ENCODE measurements around the gene MAPKAP1.

Gene MAPKAP1

DNA sequence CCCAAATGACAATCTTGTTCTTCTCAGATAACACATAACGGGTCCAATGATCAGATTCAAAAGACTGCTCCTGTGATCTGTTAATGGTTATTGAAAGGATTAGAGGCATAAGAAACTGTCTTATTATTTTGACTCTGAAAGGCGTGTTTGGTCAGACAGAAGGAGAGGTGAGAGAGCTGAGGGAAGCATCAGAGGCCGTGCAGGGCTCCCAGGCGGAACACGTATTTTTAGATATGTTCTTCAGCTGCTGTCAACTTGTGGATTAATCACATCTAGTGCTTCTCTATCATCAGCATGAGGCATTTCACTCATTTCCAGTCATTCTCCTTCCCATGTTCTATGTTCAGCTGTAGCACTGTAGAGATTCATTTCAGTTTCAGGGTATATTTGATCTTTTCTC lies 199.8 kb downstream of the MAPKAP1 start:
- DNase-seq: no peak

DNA sequence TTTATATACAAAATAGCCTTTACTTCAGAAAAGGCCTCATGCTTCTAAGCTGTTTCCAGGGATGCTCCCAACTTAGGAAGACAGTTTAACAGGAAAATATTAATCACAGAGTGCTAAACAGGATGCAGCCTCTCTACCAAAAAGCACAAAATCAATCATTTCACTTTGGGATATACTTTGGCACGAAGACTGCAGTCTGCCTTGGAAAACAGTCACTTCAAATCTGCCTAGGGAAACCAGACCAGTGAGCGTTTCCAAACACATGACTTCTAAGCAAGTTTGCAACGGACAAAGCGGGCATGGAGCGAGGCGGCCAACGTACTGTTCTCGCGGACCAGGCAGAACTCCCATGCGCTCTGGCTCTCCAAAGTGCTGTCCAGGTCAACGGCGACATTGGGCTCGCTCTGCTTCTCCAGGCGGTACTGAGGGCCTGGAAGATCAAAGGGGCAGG lies 201.0 kb downstream of the MAPKAP1 start:
- DNase-seq: no peak

DNA sequence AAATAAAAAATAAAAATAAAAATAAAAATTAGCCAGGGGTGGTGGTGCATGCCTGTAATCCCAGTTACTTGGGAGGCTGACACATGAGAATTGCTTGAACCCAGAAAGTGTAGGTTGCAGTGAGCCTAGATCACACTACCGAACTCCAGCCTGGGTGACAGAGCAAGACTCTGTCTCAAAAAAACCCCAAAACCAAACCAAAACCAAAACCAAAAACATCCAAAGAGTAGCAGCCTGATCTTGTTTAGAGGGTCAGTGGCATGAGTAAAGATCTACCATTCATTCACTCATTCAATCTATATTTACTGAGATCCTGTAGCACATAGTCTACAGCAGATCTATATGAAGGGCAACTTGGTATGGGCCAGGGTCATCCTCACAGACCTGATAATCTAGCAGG lies 202.4 kb downstream of the MAPKAP1 start:
- no peak for DNase-seq

- DNase-seq: no peak
Observed at GRCh38 chr9:125497906-125498305, 209.1 kb downstream of the MAPKAP1 start.

- no peak for DNase-seq
Observed at GRCh38 chr9:125497478-125497877, 209.5 kb downstream of the MAPKAP1 start.

GRCh38 chr9:125496313-125496834 lies 210.6 kb downstream of the MAPKAP1 start:
- no peak for DNase-seq

DNA sequence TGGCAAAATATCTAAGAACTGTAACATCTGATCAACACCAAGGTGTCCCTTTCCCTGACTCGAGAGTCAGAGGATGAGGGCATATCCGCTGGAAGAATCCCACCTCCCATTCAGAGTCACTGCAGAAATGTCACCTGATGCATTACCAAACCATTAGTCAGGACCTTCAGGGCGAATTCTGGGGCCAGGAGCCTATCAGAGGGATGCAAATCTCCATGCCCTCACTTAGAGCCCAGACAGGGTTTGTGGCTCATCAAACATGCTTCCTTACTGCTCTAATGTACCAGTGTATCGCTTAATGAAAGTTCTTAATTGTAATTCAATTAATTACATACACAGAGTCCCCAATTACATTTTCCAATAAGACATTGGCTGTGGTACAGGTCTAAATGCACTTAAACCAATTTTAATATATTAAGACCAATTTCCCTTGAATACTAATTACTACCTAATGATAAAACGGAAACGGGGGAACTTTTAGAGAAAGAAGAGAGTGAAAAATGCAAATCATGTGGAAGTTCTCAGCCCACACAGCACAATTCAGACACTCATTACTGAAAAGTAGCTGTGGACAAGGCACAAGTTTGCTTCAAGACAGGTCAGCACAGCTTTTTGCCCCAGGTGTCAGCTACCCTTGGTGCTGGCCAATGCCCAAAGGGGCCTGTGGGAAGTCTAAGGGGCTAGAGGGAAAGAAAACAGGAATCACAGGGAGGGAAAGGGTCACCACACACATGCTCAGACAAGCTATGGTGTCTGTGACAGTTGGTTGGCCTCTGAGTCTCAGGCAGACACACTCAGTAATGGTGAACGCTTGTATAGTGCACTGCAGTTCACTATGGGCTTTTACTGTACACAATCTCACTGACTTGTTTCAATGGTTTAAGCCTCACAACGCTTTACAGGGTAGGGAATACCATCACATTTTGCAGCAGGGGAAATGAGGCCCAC lies 211.6 kb downstream of the MAPKAP1 start:
- DNase-seq: no peak

DNA sequence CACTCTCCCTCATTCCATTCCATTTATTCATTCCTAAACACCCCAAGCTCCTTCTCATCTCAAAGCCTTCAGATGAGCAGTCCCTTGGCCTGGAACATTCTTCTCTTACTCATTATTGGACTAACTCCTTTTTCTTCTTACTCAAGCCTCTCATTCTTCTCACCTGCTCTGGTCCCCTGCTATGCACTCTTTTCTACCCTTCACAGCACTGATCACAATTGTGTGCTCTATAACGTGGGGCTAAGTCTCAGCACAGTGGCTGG lies 212.4 kb downstream of the MAPKAP1 start:
- no peak for DNase-seq

- DNase-seq: no peak
Observed at GRCh38 chr9:125493881-125494652, 212.9 kb downstream of the MAPKAP1 start.

DNA sequence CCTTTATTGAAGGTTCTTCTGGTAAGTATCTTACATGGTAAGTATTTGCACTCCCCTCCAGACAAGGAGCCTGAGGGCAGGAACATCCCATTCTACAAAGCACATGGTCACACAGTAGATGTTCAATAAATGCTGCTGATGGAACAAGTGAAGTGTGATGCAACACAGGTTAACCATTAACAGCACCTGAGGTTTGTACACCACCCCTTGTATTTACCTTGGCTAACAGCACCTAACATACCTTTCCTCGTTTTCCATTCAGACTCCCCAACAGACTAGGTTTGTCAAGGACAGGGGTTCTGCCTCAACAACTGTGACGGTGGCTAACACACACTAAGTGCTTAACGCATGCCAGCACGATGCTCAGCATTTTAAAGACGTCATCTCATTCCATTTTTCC lies 213.6 kb downstream of the MAPKAP1 start:
- no peak for DNase-seq

- no peak for DNase-seq
Observed at GRCh38 chr9:125492719-125493118, 214.3 kb downstream of the MAPKAP1 start.

DNA sequence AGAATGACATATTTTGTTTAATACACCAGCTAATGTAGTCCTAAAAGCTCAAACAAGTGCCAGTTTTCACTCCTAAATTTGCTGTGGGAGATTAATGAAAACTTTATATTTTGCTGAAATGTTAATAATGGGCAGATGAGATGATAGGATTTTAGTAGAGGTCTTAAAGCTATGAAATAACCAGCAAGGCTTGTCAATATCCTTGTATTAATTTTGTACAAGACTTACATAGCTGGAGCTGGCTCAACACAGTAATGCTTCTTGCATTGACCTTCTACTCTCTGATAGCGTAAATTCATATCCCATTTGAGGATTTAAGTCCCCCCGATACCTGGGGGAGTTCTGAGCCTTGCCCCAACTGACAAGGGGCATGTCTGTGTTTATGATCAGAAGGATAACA lies 219.2 kb downstream of the MAPKAP1 start:
- no peak for DNase-seq

GRCh38 chr9:125486576-125486975 lies 220.4 kb downstream of the MAPKAP1 start:
- no peak for DNase-seq

DNA sequence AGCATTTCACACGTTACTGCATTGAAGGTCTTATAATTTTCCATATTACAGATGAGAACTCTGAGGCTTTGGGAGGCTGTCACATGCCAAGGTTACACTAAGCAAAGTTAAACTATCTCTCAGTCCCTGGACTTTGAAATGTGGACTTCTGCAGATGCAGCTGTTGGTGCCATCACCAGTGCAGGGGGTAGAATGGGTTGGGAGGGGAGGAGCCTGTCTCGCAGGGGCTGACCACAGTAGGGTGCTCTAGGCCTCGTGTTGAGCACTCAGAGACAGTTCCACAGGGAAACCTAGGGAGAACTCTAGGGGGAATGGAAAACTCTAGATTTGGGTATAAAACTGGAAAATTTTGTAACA lies 220.9 kb downstream of the MAPKAP1 start:
- DNase-seq: peak; percentile 5

DNA sequence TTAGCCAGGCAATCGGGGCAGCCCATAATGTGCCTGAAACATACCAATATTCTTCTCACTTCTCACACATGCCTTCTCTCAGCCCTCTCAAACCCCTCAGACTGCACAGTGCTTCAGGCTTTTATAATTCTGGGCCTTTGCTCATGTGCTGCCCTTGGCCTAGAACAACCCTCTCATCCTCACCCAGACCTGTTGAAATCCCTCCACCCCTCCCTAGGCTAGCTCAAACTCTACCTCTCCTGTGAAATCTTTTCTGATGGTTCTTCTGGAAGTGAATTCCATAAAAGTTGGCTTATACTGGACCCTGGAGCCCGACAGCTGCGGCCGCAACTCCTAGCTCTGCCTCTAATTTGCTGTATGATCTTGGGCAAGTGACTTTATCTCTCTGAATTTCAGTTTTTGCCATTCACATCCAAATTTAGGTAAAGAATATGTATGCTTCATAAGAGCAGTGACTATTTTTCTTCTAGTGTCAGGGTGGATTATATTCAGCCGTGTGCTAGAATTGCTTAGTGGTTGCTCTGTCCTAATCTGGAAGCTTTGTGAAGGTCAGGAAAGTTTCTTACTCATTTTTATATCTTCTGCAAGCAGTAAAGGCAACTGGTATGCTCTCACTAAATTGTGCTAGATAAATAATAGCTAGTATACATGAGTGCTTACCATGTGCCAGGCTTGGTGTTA lies 221.4 kb downstream of the MAPKAP1 start:
- no peak for DNase-seq

DNA sequence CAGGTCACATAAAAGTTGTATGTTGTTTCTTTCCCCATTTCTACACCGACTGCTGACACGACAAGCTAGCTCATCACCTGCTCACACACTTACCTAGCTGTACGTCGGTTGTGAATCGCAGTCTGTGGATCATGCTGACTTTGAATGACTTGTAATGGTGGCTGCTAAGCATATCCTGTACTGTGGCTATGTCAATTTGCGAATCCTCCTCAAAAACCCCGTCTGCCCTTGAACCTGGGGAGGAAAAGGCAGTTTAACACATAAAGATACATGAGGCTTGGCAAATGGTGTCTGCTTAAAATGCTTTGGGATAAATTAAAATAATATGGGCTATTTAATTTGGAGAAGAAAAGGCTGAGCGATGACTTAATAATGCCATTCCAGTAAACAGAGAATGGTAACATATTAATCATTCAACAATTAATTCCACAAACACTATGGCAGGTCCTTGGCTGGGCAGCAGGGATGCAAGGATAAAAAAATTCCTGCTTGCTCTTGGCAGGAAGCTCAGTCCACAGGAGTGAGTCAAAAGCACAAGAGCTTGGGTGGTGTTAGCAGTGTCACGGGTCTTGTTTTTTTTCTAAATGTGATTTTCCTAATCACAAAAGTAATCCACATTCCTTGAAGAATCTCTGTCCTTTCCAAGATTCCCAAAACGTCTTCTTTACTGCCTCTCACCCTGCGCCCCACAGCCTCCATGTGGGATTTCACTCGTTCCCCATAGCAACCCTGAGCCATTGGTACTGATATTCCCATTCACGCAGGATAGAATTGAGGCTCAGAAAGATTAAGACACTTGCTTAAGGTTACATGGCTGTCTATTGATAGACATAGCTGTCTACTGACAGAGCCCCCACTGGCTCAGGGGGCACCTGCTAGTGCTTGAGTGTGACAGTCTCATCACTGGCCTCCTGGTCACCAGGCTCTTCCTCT lies 222.4 kb downstream of the MAPKAP1 start:
- DNase-seq: no peak

DNA sequence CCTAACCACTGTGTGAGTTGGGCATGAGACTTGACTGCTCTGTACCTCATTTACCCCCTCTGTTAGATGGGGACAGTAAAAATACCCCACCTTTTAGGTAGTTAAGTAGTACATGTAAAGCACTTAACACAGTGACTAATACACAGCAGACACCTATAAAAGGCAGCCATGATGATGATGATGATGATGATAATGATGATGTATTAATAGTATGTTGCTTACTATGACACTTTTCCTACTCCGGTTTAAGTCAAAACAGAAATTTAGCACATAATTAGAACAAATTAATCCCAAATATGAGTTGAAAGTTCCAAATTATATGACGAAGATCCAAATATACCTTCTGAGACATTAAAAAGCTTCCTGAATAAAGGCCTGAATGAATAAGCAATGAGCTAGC lies 223.3 kb downstream of the MAPKAP1 start:
- no peak for DNase-seq

DNA sequence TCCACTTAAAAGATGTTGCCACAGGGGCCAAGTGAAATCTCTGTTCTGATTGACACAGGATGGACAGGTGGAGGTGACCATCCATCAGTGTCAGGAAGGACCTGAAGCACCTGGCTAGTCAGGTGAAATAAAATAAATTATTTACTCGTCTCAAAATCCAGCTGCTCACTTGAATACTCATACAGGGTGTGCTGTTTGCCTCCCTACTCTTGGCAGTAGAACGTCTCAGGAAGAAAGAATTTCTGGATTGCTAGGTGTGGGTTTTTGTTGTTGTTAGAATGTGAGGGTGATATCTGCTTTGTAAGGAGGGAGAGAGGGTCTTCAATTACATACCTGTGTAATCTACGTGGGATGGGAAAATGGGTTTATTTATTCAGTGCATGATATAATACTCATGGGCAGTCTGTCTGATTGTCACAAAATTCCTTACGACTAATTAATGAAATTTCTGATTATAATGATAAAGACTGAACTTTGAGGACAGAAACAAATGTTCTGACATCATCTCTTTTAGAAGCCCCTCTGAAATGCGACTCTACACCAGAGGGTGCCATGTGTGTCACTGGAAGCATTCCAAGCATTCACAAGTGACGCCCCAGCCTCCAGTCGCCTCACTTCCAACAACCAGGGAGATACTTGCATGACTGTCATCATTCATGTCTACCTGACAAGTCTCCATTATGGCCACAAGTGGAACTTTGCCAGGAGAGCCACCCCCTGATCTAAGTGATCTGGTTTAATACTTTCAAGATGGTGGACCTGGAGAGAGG lies 227.0 kb downstream of the MAPKAP1 start:
- no peak for DNase-seq

GRCh38 chr9:125477089-125477544 lies 229.9 kb downstream of the MAPKAP1 start:
- no peak for DNase-seq

DNA sequence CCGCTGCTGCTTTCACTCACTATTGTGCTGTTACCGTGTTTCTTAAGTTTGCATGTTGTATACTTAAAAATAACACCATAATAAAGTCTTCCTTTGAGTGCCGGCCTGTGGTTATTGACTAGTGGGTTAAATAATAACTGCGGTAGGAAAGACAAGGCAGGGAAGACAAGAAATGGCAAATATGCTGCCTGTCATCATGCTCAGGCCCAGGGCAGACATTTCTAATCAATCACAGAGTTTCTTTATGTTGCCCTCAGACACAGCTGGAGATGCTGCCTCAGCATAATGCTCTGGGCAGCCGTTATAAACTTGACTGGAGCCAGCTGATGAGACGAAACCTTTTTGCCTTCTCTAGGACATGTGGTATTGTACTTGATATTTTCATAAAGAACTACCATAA lies 230.4 kb downstream of the MAPKAP1 start:
- no peak for DNase-seq

DNA sequence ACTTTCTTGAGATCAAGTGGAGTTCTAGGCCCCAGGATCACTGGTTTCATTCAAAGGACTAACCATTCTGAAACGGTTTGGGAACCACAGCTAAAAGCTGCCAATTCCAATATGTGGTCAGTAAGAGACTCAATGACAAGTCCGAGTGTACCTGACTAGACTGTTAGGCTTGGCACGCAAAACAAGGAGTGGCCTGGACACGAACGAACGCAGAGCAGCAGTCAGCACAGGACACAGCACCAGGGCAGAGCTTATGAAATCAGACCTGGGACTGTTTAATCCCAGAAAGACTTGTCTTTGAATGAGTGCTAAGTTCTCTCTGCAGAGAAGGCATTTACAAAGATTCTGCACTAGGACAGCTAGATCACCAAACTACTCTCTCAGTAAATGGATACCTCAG lies 231.6 kb downstream of the MAPKAP1 start:
- DNase-seq: no peak
